Activated CD4-positive, alpha-beta T cell treated with anti-CD3 and anti-CD28 coated beads, Interleukin-2, amount 50 U/mL, for 24 hours (primary cell): Measurements from ENCODE around the gene DGKG.

ENCODE experiments used
- DNase-seq, 2 donors: peaks; one replicate each; pipeline ENCODE4 v3.0.0-alpha.2; 2020; ENCODE audit warnings: low read depth in 1 of 2, low spot score in 1 of 2

Gene DGKG

GRCh38 chr3:186216900-186217819 lies 144.9 kb downstream of the DGKG start:
- no peak for DNase-seq

GRCh38 chr3:186214670-186215069 lies 147.4 kb downstream of the DGKG start:
- DNase-seq: no peak

GRCh38 chr3:186213946-186214345 lies 148.1 kb downstream of the DGKG start:
- DNase-seq: no peak

GRCh38 chr3:186212611-186213010 lies 149.4 kb downstream of the DGKG start:
- DNase-seq: no peak

GRCh38 chr3:186210852-186211500 lies 151.1 kb downstream of the DGKG start:
- no peak for DNase-seq

- DNase-seq: no peak
Observed at GRCh38 chr3:186209810-186210752, 152.0 kb downstream of the DGKG start.

GRCh38 chr3:186208296-186208989 lies 153.6 kb downstream of the DGKG start:
- no peak for DNase-seq

GRCh38 chr3:186207515-186207914 lies 154.5 kb downstream of the DGKG start:
- no peak for DNase-seq

- no peak for DNase-seq
Observed at GRCh38 chr3:186200726-186201125, 161.3 kb downstream of the DGKG start.

- no peak for DNase-seq
Observed at GRCh38 chr3:186198442-186198841, 163.6 kb downstream of the DGKG start.

- DNase-seq: no peak
Observed at GRCh38 chr3:186194451-186194811, 167.6 kb downstream of the DGKG start.

- no peak for DNase-seq
Observed at GRCh38 chr3:186193534-186194450, 168.2 kb downstream of the DGKG start.

- DNase-seq: no peak
Observed at GRCh38 chr3:186192823-186193222, 169.2 kb downstream of the DGKG start.

- no peak for DNase-seq
Observed at GRCh38 chr3:186189492-186189891, 172.5 kb downstream of the DGKG start.

- no peak for DNase-seq
Observed at GRCh38 chr3:186187401-186188275, 174.4 kb downstream of the DGKG start.

- no peak for DNase-seq
Observed at GRCh38 chr3:186185194-186185787, 176.7 kb downstream of the DGKG start.

GRCh38 chr3:186184021-186184420 lies 178.0 kb downstream of the DGKG start:
- no peak for DNase-seq

GRCh38 chr3:186182850-186183249 lies 179.2 kb downstream of the DGKG start:
- no peak for DNase-seq
